GM12878 (cell line): ENCODE data around the gene SPDYC. TPM values are rescaled to one million over a fixed set of nuclear protein-coding genes. Genes with fewer than 3 reads are reported as not detected.

Experiments
- ATAC-seq: fragments of 200-7000 bp; cut with Tn5 transposase; 3 replicates; pipeline ENCODE4 v1.9.1; 2020; ENCODE audit warnings: mild to moderate bottlenecking, moderate library complexity
- BruUV-seq: library from RNA; stranded (reverse); fragments of 400-500 nt; replicated peaks from 2 replicates; lab custom pipeline; 2021; lab: Mats Ljungman, UMichigan
- CTCF ChIA-PET: fragments of 300-600 bp; sonication (Branson Sonifier 250); formaldehyde crosslinking; extraction: SDS; loops from one replicate; lab custom pipeline; 2021; ENCODE audit warnings: inconsistent platforms; lab: Yijun Ruan, JAX
- POLR2A ChIA-PET: fragments of 350-600 bp; formaldehyde crosslinking; extraction: SDS; loops from one replicate; lab custom pipeline; 2021; ENCODE audit warnings: inconsistent platforms; lab: Charles Lee
- RAD21 ChIA-PET: fragments of 300-600 bp; sonication (Branson Sonifier 250); formaldehyde crosslinking; loops from one replicate; lab custom pipeline; 2023; ENCODE audit warnings: antibody characterized with exemption; ENCODE audit not compliant: unreplicated experiment; lab: Charles Lee
- SMC1A ChIA-PET: fragments of 300-600 bp; sonication (Branson Sonifier 250); formaldehyde crosslinking; loops from one replicate; lab custom pipeline; 2023; ENCODE audit not compliant: unreplicated experiment, uncharacterized antibody; lab: Charles Lee
- DNase-seq: peaks from one replicate; pipeline ENCODE4 v3.0.0-alpha.2; 2011; ENCODE audit warnings: low read depth, low spot score
- FAIRE-seq: peaks from 3 replicates; lab custom pipeline; 2011; peaks lifted over from hg19 to GRCh38; lab: Jason Lieb, UNC
- H2AFZ ChIP-seq: 2 replicates; pipeline ENCODE4 v1.6.0; 2011; ENCODE audit warnings: low read depth, low read length, control low read depth; ENCODE audit not compliant: control insufficient read depth
- H3K27ac ChIP-seq: 2 replicates; pipeline ENCODE4 v1.5.1; 2011; ENCODE audit warnings: control low read depth; ENCODE audit not compliant: control insufficient read depth, insufficient read depth
- H3K27me3 ChIP-seq, 2 experiments: replicated peaks in 1 of 2; 2 replicates each; pipeline versions ENCODE4 v1.6.0 to v1.6.1; 2011; ENCODE audit warnings: low read length in 1 of 2; ENCODE audit not compliant: control insufficient read depth in 2 of 2, insufficient read depth in 2 of 2
- H3K36me3 ChIP-seq, 2 experiments: 2 replicates each; pipeline ENCODE4 v1.5.1; 2011; ENCODE audit warnings: low read length in 1 of 2; ENCODE audit not compliant: control insufficient read depth in 2 of 2, insufficient read depth in 2 of 2
- H3K4me1 ChIP-seq: 2 replicates; pipeline ENCODE4 v1.6.1; 2011; ENCODE audit warnings: mild to moderate bottlenecking, low read length, moderate library complexity, mixed read lengths; ENCODE audit not compliant: control insufficient read depth, insufficient read depth
- H3K4me2 ChIP-seq: 2 replicates; pipeline ENCODE4 v1.6.0; 2011; ENCODE audit warnings: control low read depth; ENCODE audit not compliant: control insufficient read depth, insufficient read depth
- H3K4me3 ChIP-seq: fragments of 200-600 bp; sonication (generic); 2 replicates; pipeline ENCODE4 v1.5.1; 2016
- H3K79me2 ChIP-seq: 2 replicates; pipeline ENCODE4 v1.6.0; 2011; ENCODE audit warnings: low read length; ENCODE audit not compliant: control insufficient read depth, insufficient read depth
- H3K9ac ChIP-seq: 2 replicates; pipeline ENCODE4 v1.8.0; 2011; ENCODE audit warnings: low read length, control low read depth, mixed read lengths; ENCODE audit not compliant: control insufficient read depth, insufficient read depth
- H3K9me3 ChIP-seq: replicated peaks from 3 replicates; pipeline ENCODE4 v1.5.1; 2011; ENCODE audit warnings: mild to moderate bottlenecking, low read length; ENCODE audit not compliant: control insufficient read depth, insufficient read depth
- H4K20me1 ChIP-seq: 2 replicates; pipeline ENCODE4 v1.6.0; 2011; ENCODE audit not compliant: control insufficient read depth, insufficient read depth
- ATF3 ChIP-seq: IDR thresholded peaks from 2 replicates; pipeline ENCODE4 v1.6.1; 2011; ENCODE audit warnings: low read depth, mild to moderate bottlenecking, low read length, moderate library complexity, borderline replicate concordance; ENCODE audit errors: extremely low read depth
- BHLHE40 ChIP-seq, 2 experiments: fragments of 450-650 bp in 1 of 2; IDR thresholded peaks; 2 replicates each; pipeline ENCODE4 v1.6.1; 2011 to 2017; ENCODE audit warnings: low read depth in 2 of 2, borderline replicate concordance in 1 of 2, improper control_type of control experiment in 1 of 2, low read length in 1 of 2, mild to moderate bottlenecking in 1 of 2
- BRCA1 ChIP-seq: IDR thresholded peaks from 2 replicates; pipeline ENCODE4 v1.6.1; 2011; ENCODE audit warnings: low read depth, low read length, improper control_type of control experiment
- EP300 ChIP-seq, 2 experiments: fragments of 150-350 bp in 1 of 2; IDR thresholded peaks; 2 replicates each; pipeline ENCODE4 v1.6.1; 2011 to 2012; ENCODE audit warnings: low read depth in 2 of 2, low read length in 2 of 2, borderline replicate concordance in 1 of 2, improper control_type of control experiment in 1 of 2, inconsistent platforms in 1 of 2; ENCODE audit not compliant: control insufficient read depth in 1 of 2
- FOXK2 ChIP-seq: fragments of 450-650 bp; IDR thresholded peaks from 2 replicates; pipeline ENCODE4 v1.6.1; 2017; ENCODE audit warnings: mild to moderate bottlenecking, moderate library complexity
- NFIC ChIP-seq: IDR thresholded peaks from 2 replicates; pipeline ENCODE4 v1.6.1; 2012; ENCODE audit warnings: low read depth, mild to moderate bottlenecking, inconsistent platforms, low read length, moderate library complexity
- POLR2A ChIP-seq: IDR thresholded peaks from 2 replicates; pipeline ENCODE4 v1.6.1; 2011; ENCODE audit warnings: low read depth, mild to moderate bottlenecking, low read length
- POU2F2 ChIP-seq: IDR thresholded peaks from 3 replicates; pipeline ENCODE4 v1.6.1; 2011; ENCODE audit warnings: low read depth, mild to moderate bottlenecking, low read length, borderline replicate concordance
- RAD51 ChIP-seq: fragments of 450-650 bp; IDR thresholded peaks from 2 replicates; pipeline ENCODE4 v1.6.1; 2016; ENCODE audit warnings: moderate library complexity, mild to moderate bottlenecking, inconsistent platforms
- RELA ChIP-seq: fragments of 450-650 bp; IDR thresholded peaks from 2 replicates; pipeline ENCODE4 v1.8.0; 2014; ENCODE audit warnings: borderline replicate concordance; ENCODE audit not compliant: partially characterized antibody
- RUNX3 ChIP-seq: IDR thresholded peaks from 2 replicates; pipeline ENCODE4 v1.6.1; 2012; ENCODE audit warnings: low read length, inconsistent platforms
- SMAD1 ChIP-seq: fragments of 450-650 bp; IDR thresholded peaks from 2 replicates; pipeline ENCODE4 v1.6.1; 2018; ENCODE audit warnings: mild to moderate bottlenecking, low read depth; ENCODE audit not compliant: partially characterized antibody
- SUZ12 ChIP-seq: fragments of 200-600 bp; sonication (generic); IDR thresholded peaks from one replicate; pipeline ENCODE4 v1.6.1; 2018; ENCODE audit warnings: antibody characterized with exemption, mild to moderate bottlenecking; ENCODE audit not compliant: unreplicated experiment
- USF2 ChIP-seq: IDR thresholded peaks from 2 replicates; pipeline ENCODE4 v1.6.1; 2011; ENCODE audit warnings: low read depth, low read length, improper control_type of control experiment, borderline replicate concordance
- ZNF207 ChIP-seq: fragments of 450-650 bp; IDR thresholded peaks from 2 replicates; pipeline ENCODE4 v1.6.1; 2014; ENCODE audit warnings: antibody characterized with exemption, mild to moderate bottlenecking, borderline replicate concordance
- ZNF274 ChIP-seq: IDR thresholded peaks from one replicate; pipeline ENCODE4 v1.8.0; 2011; ENCODE audit not compliant: insufficient read length, insufficient read depth
- ZNF687 ChIP-seq: fragments of 450-650 bp; IDR thresholded peaks from 2 replicates; pipeline ENCODE4 v1.6.1; 2017; ENCODE audit warnings: mild to moderate bottlenecking, moderate library complexity
- WGBS: methylation state at CpG from one replicate; pipeline ENCODE4 v1.1.6; 2016; ENCODE audit warnings: low lambda C conversion rate; ENCODE audit not compliant: insufficient replicate concordance, insufficient coverage; ENCODE audit errors: missing lambda C conversion rate; 5-methylcytosine and 5-hydroxymethylcytosine counted together
- in situ Hi-C: fragments of 300-500 bp; cut with MboI; formaldehyde crosslinking; loops from 9 replicates; pipeline ENCODE4 v1.14.3; 2018; ENCODE audit warnings: mixed read lengths
- intact Hi-C: fragments of 100-400 bp; cut with micrococcal nuclease; formaldehyde crosslinking; loops from one replicate; pipeline ENCODE4 v1.14.2; 2022; ENCODE audit not compliant: unreplicated experiment
- polyA plus RNA-seq, 11 experiments: library from polyadenylated mRNA; depleted of rRNA in 4 of 11; unstranded in 6 of 11; stranded (reverse) in 5 of 11; fragments of >200 nt; fragmentation: Nextera tagmentation in 4 of 11; fragmentation: Illumina TruSeq in 1 of 11; extraction: Ambion mirVana in 4 of 11; extraction: Trizol in 1 of 11; gene quantifications; 1 replicate in 1 of 11; 2 replicates in 10 of 11; pipeline versions ENCODE4 v1.2.1 to v1.2.3, GENCODE V29; 2011 to 2016; ENCODE audit warnings: inconsistent platforms in 2 of 11, missing spikeins in 2 of 11, low read depth in 1 of 11
- total RNA-seq, 4 experiments: library from RNA; depleted of rRNA in 3 of 4; stranded (reverse); fragments of >200 nt in 3 of 4; fragmentation: Illumina TruSeq in 1 of 4; extraction: Trizol in 1 of 4; gene quantifications; 2 replicates each; pipeline versions ENCODE4 v1.2.1 to v1.2.3, GENCODE V29; 2013 to 2021

Gene SPDYC
- total and polyA plus RNA-seq, 10 of the 15 experiments (the other 5 are each of a cell fraction or from before 2014, with no cell fraction given), result not detected

- TF ChIP-seq ZNF687, result no peak
- TF ChIP-seq SUZ12, result no peak
- TF ChIP-seq BRCA1, result no peak
- no peak for TF ChIP-seq RAD51
- no peak for TF ChIP-seq RUNX3
- no peak for TF ChIP-seq POLR2A
- no peak for TF ChIP-seq RELA
Observed at GRCh38 chr11:65165410-65166317, 4.4 kb upstream of the SPDYC start (continued).

GRCh38 chr11:65166893-65167292 lies 3.1 kb upstream of the SPDYC start:
- Histone ChIP-seq H3K79me2 (no peaks in the 10 kb centered on the region), H4K20me1 (no peaks in the 10 kb centered on the region), H2AFZ (no peak overlapping the region), H3K4me2 (no peak overlapping the region), H3K4me3 (no peak overlapping the region), H3K36me3 (no peaks in the 10 kb centered on the region), H3K9ac (no peak overlapping the region), H3K4me1 (peaks cover 6% of the 10 kb centered on the region), H3K9me3 (no peaks in the 10 kb centered on the region), H3K27me3 (no peaks in the 10 kb centered on the region), H3K27ac (no peak overlapping the region)
- ATAC-seq, result no peak
- BruUV-seq, result no TSS peak
- RAD21 ChIA-PET, result no interaction called here
- SMC1A ChIA-PET, result interaction anchor here (0.6 kb wide), 1 partner anchor 17 kb away, joined by 3 read pairs; no protein-coding TSS in a partner anchor
- in situ Hi-C loops (no loop called here), intact Hi-C loops (no loop called here)
- POLR2A ChIA-PET, result interaction anchor here (0.7 kb wide), 1 partner anchor 319 kb away, joined by 3 read pairs; no protein-coding TSS in a partner anchor
- FAIRE-seq, result no peak
- CTCF ChIA-PET, result interaction anchor here (1.3 to 1.4 kb wide), 2 partner anchors 13 to 55 kb away, joined by 3 to 5 read pairs; partner anchors contain the start of gene TM7SF2
- WGBS, result 85% methylated on average over 3 of the region's 3 CpGs
- no peak for DNase-seq
- TF ChIP-seq BHLHE40 (IDR thresholded peaks at IDR 0.05; ENCODE audit: borderline replicate concordance in 1 of 2, low read depth in 2 of 2, low read length in 1 of 2), result no peak
- no peak for TF ChIP-seq SMAD1
- no peak for TF ChIP-seq ZNF207
- no peak for TF ChIP-seq USF2
- TF ChIP-seq EP300 (IDR thresholded peaks at IDR 0.05; ENCODE audit: borderline replicate concordance in 1 of 2, control insufficient read depth in 1 of 2, low read depth in 2 of 2, low read length in 2 of 2), result no peak
- no peak for TF ChIP-seq ATF3
- no peak for TF ChIP-seq ZNF274
- no peak for TF ChIP-seq POU2F2
- no peak for TF ChIP-seq FOXK2
- no peak for TF ChIP-seq NFIC
